IMR-90 (cell line): ENCODE measurements around the gene PIP5K1B. TPM values are rescaled to one million over a fixed set of nuclear protein-coding genes. Genes with fewer than 3 reads are reported as not detected.

ENCODE experiments used
- ATAC-seq: fragments of 200-7000 bp; cut with Tn5 transposase; 2 replicates; pipeline ENCODE4 v1.9.1; 2020; ENCODE audit warnings: low read depth, mild to moderate bottlenecking, moderate library complexity
- BruUV-seq: library from RNA; stranded (reverse); fragments of 400-500 nt; replicated peaks from 2 replicates; lab custom pipeline; 2021; lab: Mats Ljungman, UMichigan
- CTCF ChIA-PET: fragments of 300-600 bp; formaldehyde crosslinking; extraction: SDS; loops from one replicate; lab custom pipeline; 2021; ENCODE audit warnings: antibody characterized with exemption; lab: Yijun Ruan, JAX
- POLR2A ChIA-PET: fragments of 300-600 bp; sonication (Branson Sonifier 250); formaldehyde crosslinking; loops from one replicate; lab custom pipeline; 2022; ENCODE audit warnings: antibody characterized with exemption; ENCODE audit not compliant: unreplicated experiment; lab: Charles Lee
- DNase-seq: peaks from one replicate; pipeline ENCODE4 v3.0.0; 2013
- H2AFZ ChIP-seq: replicated peaks from 2 replicates; pipeline ENCODE3; 2013; ENCODE audit warnings: low read length, mild to moderate bottlenecking; ENCODE audit not compliant: poor library complexity
- H2AK5ac ChIP-seq: 2 replicates; pipeline ENCODE4 v1.6.1; 2013; ENCODE audit warnings: low read depth, low read length, inconsistent platforms
- H2AK9ac ChIP-seq: replicated peaks from 2 replicates; pipeline ENCODE3; 2013; ENCODE audit warnings: mild to moderate bottlenecking, low read depth, low read length, moderate library complexity; ENCODE audit not compliant: poor library complexity
- H2BK120ac ChIP-seq: 2 replicates; pipeline ENCODE4 v1.6.1; 2013; ENCODE audit warnings: low read depth, low read length, inconsistent platforms
- H2BK15ac ChIP-seq: 3 replicates; pipeline ENCODE4 v1.6.1; 2013; ENCODE audit warnings: low read depth, low read length, inconsistent platforms
- H2BK20ac ChIP-seq: 2 replicates; pipeline ENCODE4 v1.6.1; 2013; ENCODE audit warnings: low read depth, mild to moderate bottlenecking, inconsistent platforms, low read length, moderate library complexity
- H2BK5ac ChIP-seq: 2 replicates; pipeline ENCODE4 v1.6.1; 2013; ENCODE audit warnings: mild to moderate bottlenecking, low read depth, low read length, inconsistent platforms; ENCODE audit not compliant: poor library complexity, severe bottlenecking
- H3K14ac ChIP-seq: replicated peaks from 2 replicates; pipeline ENCODE4 v1.6.1; 2013; ENCODE audit warnings: low read depth, low read length, inconsistent platforms
- H3K18ac ChIP-seq: 2 replicates; pipeline ENCODE4 v1.6.1; 2013; ENCODE audit warnings: low read depth, low read length, control low read depth
- H3K23ac ChIP-seq: 2 replicates; pipeline ENCODE4 v1.6.1; 2013; ENCODE audit warnings: low read depth, low read length, inconsistent platforms
- H3K27ac ChIP-seq: 2 replicates; pipeline ENCODE4 v1.5.1; 2013; ENCODE audit warnings: mild to moderate bottlenecking, control low read depth, low read length; ENCODE audit not compliant: insufficient read depth
- H3K27me3 ChIP-seq: 2 replicates; pipeline ENCODE4 v1.6.1; 2013; ENCODE audit warnings: low read length; ENCODE audit not compliant: control insufficient read depth, insufficient read depth
- H3K36me3 ChIP-seq: 2 replicates; pipeline ENCODE4 v1.6.1; 2013; ENCODE audit warnings: low read length, mixed read lengths; ENCODE audit not compliant: control insufficient read depth, insufficient read depth
- H3K4ac ChIP-seq: 2 replicates; pipeline ENCODE4 v1.6.1; 2013; ENCODE audit warnings: low read depth, low read length, inconsistent platforms
- H3K4me1 ChIP-seq: 2 replicates; pipeline ENCODE4 v1.6.1; 2013; ENCODE audit warnings: low read length, mixed read lengths; ENCODE audit not compliant: control insufficient read depth, insufficient read depth
- H3K4me2 ChIP-seq: 2 replicates; pipeline ENCODE4 v1.6.1; 2013; ENCODE audit warnings: low read depth, mild to moderate bottlenecking, control low read depth, low read length, moderate library complexity
- H3K4me3 ChIP-seq: 2 replicates; pipeline ENCODE4 v1.5.1; 2013; ENCODE audit warnings: low read depth, mild to moderate bottlenecking, control low read depth, low read length, moderate library complexity; ENCODE audit not compliant: insufficient read depth
- H3K56ac ChIP-seq: 2 replicates; pipeline ENCODE4 v1.6.1; 2013; ENCODE audit warnings: low read length, inconsistent platforms; ENCODE audit not compliant: insufficient read depth; ENCODE audit errors: extremely low read depth
- H3K79me1 ChIP-seq, 2 experiments: 2 replicates each; pipeline ENCODE4 v1.6.1; 2013; ENCODE audit warnings: low read length in 2 of 2, inconsistent platforms in 1 of 2, low read depth in 1 of 2
- H3K9ac ChIP-seq: 2 replicates; pipeline ENCODE4 v1.6.1; 2013; ENCODE audit warnings: low read depth, low read length, control low read depth
- H3K9me1 ChIP-seq: 2 replicates; pipeline ENCODE4 v1.6.1; 2013; ENCODE audit warnings: low read length, inconsistent platforms; ENCODE audit not compliant: insufficient read depth
- H3K9me3 ChIP-seq: 2 replicates; pipeline ENCODE4 v1.6.1; 2013; ENCODE audit warnings: low read length; ENCODE audit not compliant: control insufficient read depth, insufficient read depth
- H4K20me1 ChIP-seq: 2 replicates; pipeline ENCODE4 v1.6.1; 2013; ENCODE audit warnings: low read length, inconsistent platforms; ENCODE audit not compliant: insufficient read depth
- H4K5ac ChIP-seq: 2 replicates; pipeline ENCODE4 v1.6.1; 2013; ENCODE audit warnings: mild to moderate bottlenecking, low read depth, low read length, control low read depth
- H4K8ac ChIP-seq, 2 experiments: 2 replicates each; pipeline ENCODE4 v1.6.1; 2013; ENCODE audit warnings: low read depth in 2 of 2, low read length in 2 of 2, control low read depth in 1 of 2, inconsistent platforms in 1 of 2
- H4K91ac ChIP-seq: 2 replicates; pipeline ENCODE4 v1.6.1; 2013; ENCODE audit warnings: low read depth, low read length, inconsistent platforms; ENCODE audit not compliant: insufficient read depth
- CEBPB ChIP-seq: IDR thresholded peaks from 2 replicates; pipeline ENCODE4 v1.6.1; 2012; ENCODE audit warnings: low read depth, low read length, improper control_type of control experiment
- FOS ChIP-seq: fragments of 150-350 bp; IDR thresholded peaks from 2 replicates; pipeline ENCODE4 v1.6.1; 2016; ENCODE audit warnings: low read depth, low read length
- MAFK ChIP-seq: IDR thresholded peaks from 2 replicates; pipeline ENCODE4 v1.6.1; 2012; ENCODE audit warnings: low read depth, low read length, improper control_type of control experiment
- MXI1 ChIP-seq: IDR thresholded peaks from 2 replicates; pipeline ENCODE4 v1.6.1; 2012; ENCODE audit warnings: low read depth, mild to moderate bottlenecking, low read length, moderate library complexity, borderline replicate concordance
- POLR2A ChIP-seq: IDR thresholded peaks from 2 replicates; pipeline ENCODE4 v1.6.1; 2012; ENCODE audit warnings: mild to moderate bottlenecking, low read depth, low read length
- RAD21 ChIP-seq: IDR thresholded peaks from 2 replicates; pipeline ENCODE4 v1.6.1; 2012; ENCODE audit warnings: low read length, improper control_type of control experiment
- RCOR1 ChIP-seq: IDR thresholded peaks from 2 replicates; pipeline ENCODE4 v1.6.1; 2012; ENCODE audit warnings: mild to moderate bottlenecking, low read length, improper control_type of control experiment; ENCODE audit not compliant: insufficient replicate concordance
- RFX5 ChIP-seq: IDR thresholded peaks from 2 replicates; pipeline ENCODE4 v1.8.0; 2012; ENCODE audit warnings: low read depth, mild to moderate bottlenecking, low read length, moderate library complexity
- USF2 ChIP-seq: fragments of 150-350 bp; IDR thresholded peaks from 2 replicates; pipeline ENCODE4 v1.6.1; 2017; ENCODE audit warnings: mild to moderate bottlenecking, antibody characterized with exemption, low read length, low read depth
- WGBS, 2 experiments: methylation state at CpG; one replicate each; pipeline versions ENCODE4 v1.1.5 to v1.1.7; 2013; ENCODE audit warnings: missing lambda C conversion rate in 2 of 2; ENCODE audit not compliant: insufficient read length in 1 of 2; ENCODE audit errors: extremely low coverage in 2 of 2; 5-methylcytosine and 5-hydroxymethylcytosine counted together
- dilution Hi-C: fragments of 300-500 bp; cut with HindIII; formaldehyde crosslinking; loops from one replicate; pipeline ENCODE4 v1.14.3; 2018; ENCODE audit warnings: low sequenced_read_pairs; ENCODE audit not compliant: unreplicated experiment
- in situ Hi-C: fragments of 300-500 bp; cut with MboI; formaldehyde crosslinking; loops from 3 replicates; pipeline ENCODE4 v1.14.3; 2019; ENCODE audit warnings: low sequenced_read_pairs, inconsistent platforms, mixed read lengths
- intact Hi-C: fragments of 100-400 bp; cut with micrococcal nuclease; formaldehyde crosslinking; loops from 2 replicates; pipeline ENCODE4 v1.10.0; 2022
- polyA plus RNA-seq, 3 experiments: library from polyadenylated mRNA; depleted of rRNA; stranded (reverse); fragments of >200 nt; gene quantifications; 2 replicates each; pipeline ENCODE4 v1.2.3, GENCODE V29; 2012; ENCODE audit warnings: low replicate concordance in 1 of 3
- total RNA-seq: library from RNA; depleted of rRNA; stranded (reverse); fragments of >200 nt; gene quantifications from 2 replicates; pipeline ENCODE4 v1.2.3, GENCODE V29; 2012
- TF ChIP-seq, protein P1 (sequence below): conservative IDR thresholded peaks from 2 replicates; pipeline ENCODE4 v1.5.1; 2012; ENCODE audit warnings: mild to moderate bottlenecking, low read depth, low read length, improper control_type of control experiment

The PIP5K1B gene
- total and polyA plus RNA-seq, 2 of the 4 experiments (the other 2 are of a cell fraction), result not detected

- dilution Hi-C loops (no loop called here), intact Hi-C loops (no loop called here)
- BruUV-seq, result no TSS peak
These were observed 6.9 kb downstream of the PIP5K1B start for GRCh38 chr9:68711932-68712331.

More at GRCh38 chr9:68711932-68712331, 6.9 kb downstream of the PIP5K1B start:
- no peak overlapping the region for H3K4me2 ChIP-seq
- no peak overlapping the region for H3K9ac ChIP-seq
- H3K27ac ChIP-seq, result no peak overlapping the region
- H4K91ac ChIP-seq, result no peak overlapping the region
- H3K9me1 ChIP-seq, result no peaks in the 10 kb centered on the region
- TF ChIP-seq, protein P1, sequence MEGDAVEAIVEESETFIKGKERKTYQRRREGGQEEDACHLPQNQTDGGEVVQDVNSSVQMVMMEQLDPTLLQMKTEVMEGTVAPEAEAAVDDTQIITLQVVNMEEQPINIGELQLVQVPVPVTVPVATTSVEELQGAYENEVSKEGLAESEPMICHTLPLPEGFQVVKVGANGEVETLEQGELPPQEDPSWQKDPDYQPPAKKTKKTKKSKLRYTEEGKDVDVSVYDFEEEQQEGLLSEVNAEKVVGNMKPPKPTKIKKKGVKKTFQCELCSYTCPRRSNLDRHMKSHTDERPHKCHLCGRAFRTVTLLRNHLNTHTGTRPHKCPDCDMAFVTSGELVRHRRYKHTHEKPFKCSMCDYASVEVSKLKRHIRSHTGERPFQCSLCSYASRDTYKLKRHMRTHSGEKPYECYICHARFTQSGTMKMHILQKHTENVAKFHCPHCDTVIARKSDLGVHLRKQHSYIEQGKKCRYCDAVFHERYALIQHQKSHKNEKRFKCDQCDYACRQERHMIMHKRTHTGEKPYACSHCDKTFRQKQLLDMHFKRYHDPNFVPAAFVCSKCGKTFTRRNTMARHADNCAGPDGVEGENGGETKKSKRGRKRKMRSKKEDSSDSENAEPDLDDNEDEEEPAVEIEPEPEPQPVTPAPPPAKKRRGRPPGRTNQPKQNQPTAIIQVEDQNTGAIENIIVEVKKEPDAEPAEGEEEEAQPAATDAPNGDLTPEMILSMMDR, result no peak
- TF ChIP-seq FOS, result no peak
- no peak for TF ChIP-seq CEBPB
- TF ChIP-seq RFX5, result no peak
- no peak for TF ChIP-seq MAFK
- no peak for TF ChIP-seq POLR2A
- TF ChIP-seq USF2, result no peak
- TF ChIP-seq RCOR1, result no peak
- no peak for TF ChIP-seq RAD21
- TF ChIP-seq MXI1, result no peak
- ChIA-PET POLR2A (no interaction called here), CTCF (no interaction called here)
- no peak for DNase-seq
- no peak overlapping the region for H3K56ac ChIP-seq
- in situ Hi-C loops, result no loop called here
- no peak overlapping the region for H2AFZ ChIP-seq
- no peak overlapping the region for H3K18ac ChIP-seq
- no peak overlapping the region for H2AK5ac ChIP-seq
- H3K23ac ChIP-seq, result no peak overlapping the region
- H3K4me3 ChIP-seq, result no peak overlapping the region
- no peak overlapping the region for H2BK5ac ChIP-seq
- no peak overlapping the region for H2BK15ac ChIP-seq
- no peak for ATAC-seq
- no peaks in the 10 kb centered on the region for H3K79me1 ChIP-seq
- H2BK120ac ChIP-seq, result no peak overlapping the region
- H3K27me3 ChIP-seq, result peaks cover 5% of the 10 kb centered on the region
- H4K5ac ChIP-seq, result no peak overlapping the region
- 80% methylated on average over 1 of the region's 5 CpGs; no CpG with 5 or more reads in 1 of the 2 experiments for WGBS, 2 experiments
- no peaks in the 10 kb centered on the region for H3K9me3 ChIP-seq
- no peak overlapping the region for H2AK9ac ChIP-seq
- no peaks in the 10 kb centered on the region for H4K20me1 ChIP-seq
- no peak overlapping the region for H2BK20ac ChIP-seq
- H4K8ac ChIP-seq, result no peak overlapping the region
- H3K14ac ChIP-seq, result no peak overlapping the region
- H3K36me3 ChIP-seq, result no peaks in the 10 kb centered on the region
- no peaks in the 10 kb centered on the region for H3K4me1 ChIP-seq
- H3K4ac ChIP-seq, result no peak overlapping the region
